ENCODE data around the gene DCAF5.
"Not testable (repeated sequence)": the region's sequence is repeated elsewhere in the genome, so short reads cannot be mapped to it uniquely, and the experiment has no call there.

DCAF5 gene

GRCh38 chr14:69040353-69040752 lies 112.6 kb downstream of the DCAF5 start:
- no peak for DNase-seq

- DNase-seq, result no peak
These were observed 113.7 kb downstream of the DCAF5 start for GRCh38 chr14:69039288-69039628.

GRCh38 chr14:69038455-69039287 lies 114.2 kb downstream of the DCAF5 start:
- no peak for DNase-seq

- DNase-seq, result no peak
These were observed 115.0 kb downstream of the DCAF5 start for GRCh38 chr14:69037790-69038454.

GRCh38 chr14:69036757-69037506 lies 116.0 kb downstream of the DCAF5 start:
- no peak for DNase-seq

GRCh38 chr14:69034612-69035262 lies 118.2 kb downstream of the DCAF5 start:
- no peak for DNase-seq

- DNase-seq, result no peak
These were observed 125.5 kb downstream of the DCAF5 start for GRCh38 chr14:69027242-69027913.

- DNase-seq, result no peak
These were observed 129.9 kb downstream of the DCAF5 start for GRCh38 chr14:69023035-69023434.

GRCh38 chr14:69022093-69022492 lies 130.8 kb downstream of the DCAF5 start:
- DNase-seq, result not testable (repeated sequence)

- DNase-seq, result no peak
These were observed 135.2 kb downstream of the DCAF5 start for GRCh38 chr14:69017706-69018105.

- no peak for DNase-seq
These were observed 138.1 kb downstream of the DCAF5 start for GRCh38 chr14:69014829-69015259.

- peak; percentile 93 to 94 for DNase-seq
These were observed 138.8 kb downstream of the DCAF5 start for GRCh38 chr14:69013943-69014782.

- DNase-seq, result no peak
These were observed 140.5 kb downstream of the DCAF5 start for GRCh38 chr14:69012256-69012953.

GRCh38 chr14:69010648-69011047 lies 142.3 kb downstream of the DCAF5 start:
- DNase-seq, result no peak

GRCh38 chr14:69008421-69008884 lies 144.5 kb downstream of the DCAF5 start:
- DNase-seq, result no peak

- DNase-seq, result no peak
These were observed 146.6 kb downstream of the DCAF5 start for GRCh38 chr14:69006346-69006745.

GRCh38 chr14:69005432-69006148 lies 147.3 kb downstream of the DCAF5 start:
- peak; percentile 21 to 38 for DNase-seq

GRCh38 chr14:69004731-69005431 lies 148.0 kb downstream of the DCAF5 start:
- no peak for DNase-seq

GRCh38 chr14:69003626-69004025 lies 149.3 kb downstream of the DCAF5 start:
- DNase-seq, result no peak
